ENCODE measurements around the gene ETHE1. TPM values are rescaled to one million over a fixed set of nuclear protein-coding genes. Genes with fewer than 3 reads are reported as not detected.

The ETHE1 gene
- total and polyA plus RNA-seq, 12 donors = 5.1 to 23.6 (median 13.0) TPM

GRCh38 chr19:43482193-43482592, 44.8 kb downstream of the ETHE1 start:
- DNase-seq = no peak
- Histone ChIP-seq H3K4me1 (peaks cover 0 to 4% (median 0%) of the 10 kb centered on the region in 9 donors), H3K36me3 (peaks cover 0 to 19% (median 0%) of the 10 kb centered on the region in 9 donors), H3K27ac (no peak overlapping the region), H3K4me3 (no peak overlapping the region), H3K27me3 (no peaks in the 10 kb centered on the region), H3K9me3 (no peaks in the 10 kb centered on the region)
- intact Hi-C loops (cut with DNase I) = no loop called here
- no peak for TF ChIP-seq CTCF (IDR thresholded peaks at IDR 0.05)
- 87 to 89% methylated on average over 4 of the region's 4 CpGs for WGBS, 2 donors
- ATAC-seq = no peak

GRCh38 chr19:43481701-43482100, 45.3 kb downstream of the ETHE1 start:
- no peak for DNase-seq
- Histone ChIP-seq H3K36me3 (peaks cover 0 to 19% (median 0%) of the 10 kb centered on the region in 9 donors), H3K4me3 (no peak overlapping the region), H3K4me1 (no peaks in the 10 kb centered on the region), H3K27ac (no peak overlapping the region), H3K9me3 (no peaks in the 10 kb centered on the region), H3K27me3 (no peaks in the 10 kb centered on the region)
- intact Hi-C loops (cut with DNase I) = no loop called here
- TF ChIP-seq CTCF (IDR thresholded peaks at IDR 0.05) = no peak
- 83 to 84% methylated on average over 6 of the region's 6 CpGs for WGBS, 2 donors
- ATAC-seq = no peak

GRCh38 chr19:43480574-43480973, 46.4 kb downstream of the ETHE1 start:
- no peak for TF ChIP-seq CTCF (IDR thresholded peaks at IDR 0.05)
- no peak overlapping the region for H3K4me3 ChIP-seq
- ATAC-seq = no peak
- DNase-seq = no peak
- H3K27ac ChIP-seq = no peak overlapping the region
- H3K4me1 ChIP-seq = peaks cover 0 to 4% (median 3%) of the 10 kb centered on the region in 9 donors
- intact Hi-C loops (cut with DNase I) = no loop called here
- H3K9me3 ChIP-seq = no peaks in the 10 kb centered on the region
- H3K27me3 ChIP-seq = no peaks in the 10 kb centered on the region
- peaks cover 0 to 19% (median 0%) of the 10 kb centered on the region in 9 donors for H3K36me3 ChIP-seq
- 94 to 100% methylated on average over 3 of the region's 3 CpGs for WGBS, 2 donors

- intact Hi-C loops (cut with DNase I) = no loop called here
- 96 to 98% methylated on average over 4 of the region's 4 CpGs for WGBS, 2 donors
- no peak for TF ChIP-seq CTCF (IDR thresholded peaks at IDR 0.05)
These were observed 46.9 kb downstream of the ETHE1 start for GRCh38 chr19:43479961-43480561.

More at GRCh38 chr19:43479961-43480561, 46.9 kb downstream of the ETHE1 start:
- H3K27me3 ChIP-seq = no peaks in the 10 kb centered on the region
- no peaks in the 10 kb centered on the region for H3K9me3 ChIP-seq
- peaks cover 0 to 19% (median 0%) of the 10 kb centered on the region in 9 donors for H3K36me3 ChIP-seq
- DNase-seq (no peak), ATAC-seq (no peak)
- H3K4me1 ChIP-seq = peaks cover 0 to 8% (median 5%) of the 10 kb centered on the region in 9 donors
- H3K27ac ChIP-seq = no peak overlapping the region
- no peak overlapping the region for H3K4me3 ChIP-seq

All from heart right ventricle (tissue), 16 donors.